NCI-H2081 (cell line): ENCODE data around the gene MRPS11.
A peak's percentile ranks its signal among the peaks of the same experiment; 100 is the strongest.
"Not testable (repeated sequence)": the region's sequence is repeated elsewhere in the genome, so short reads cannot be mapped to it uniquely, and the experiment has no call there.

Source experiments
- DNase-seq, 2 experiments: peaks; one replicate each; lab custom pipeline; 2025; lab: John Stamatoyannopoulos, UW

The MRPS11 gene

GRCh38 chr15:88454867-88455810 lies 12.4 kb upstream of the MRPS11 start:
- peak; percentile 70 to 79 for DNase-seq

DNA sequence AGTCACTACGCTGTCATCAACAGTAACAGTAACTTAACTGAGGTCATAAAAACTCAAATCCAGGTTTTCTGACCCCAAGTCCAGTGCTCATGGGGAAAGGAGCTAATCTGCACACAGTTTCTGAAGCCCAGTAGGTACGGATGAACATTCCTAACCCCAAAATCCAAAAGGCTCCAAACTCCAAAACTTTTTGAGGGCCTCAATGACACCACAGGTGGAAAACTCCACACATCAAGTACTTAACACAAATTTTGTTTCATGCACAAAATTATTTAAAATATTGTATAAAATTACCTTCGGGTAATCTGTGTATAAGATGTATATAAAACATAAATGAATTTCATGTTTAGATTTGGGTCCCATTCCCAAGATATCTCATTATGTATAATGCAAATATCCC lies 10.8 kb upstream of the MRPS11 start:
- no peak for DNase-seq

- DNase-seq: no peak
Measured at GRCh38 chr15:88463870-88464532, 3.5 kb upstream of the MRPS11 start.

DNA sequence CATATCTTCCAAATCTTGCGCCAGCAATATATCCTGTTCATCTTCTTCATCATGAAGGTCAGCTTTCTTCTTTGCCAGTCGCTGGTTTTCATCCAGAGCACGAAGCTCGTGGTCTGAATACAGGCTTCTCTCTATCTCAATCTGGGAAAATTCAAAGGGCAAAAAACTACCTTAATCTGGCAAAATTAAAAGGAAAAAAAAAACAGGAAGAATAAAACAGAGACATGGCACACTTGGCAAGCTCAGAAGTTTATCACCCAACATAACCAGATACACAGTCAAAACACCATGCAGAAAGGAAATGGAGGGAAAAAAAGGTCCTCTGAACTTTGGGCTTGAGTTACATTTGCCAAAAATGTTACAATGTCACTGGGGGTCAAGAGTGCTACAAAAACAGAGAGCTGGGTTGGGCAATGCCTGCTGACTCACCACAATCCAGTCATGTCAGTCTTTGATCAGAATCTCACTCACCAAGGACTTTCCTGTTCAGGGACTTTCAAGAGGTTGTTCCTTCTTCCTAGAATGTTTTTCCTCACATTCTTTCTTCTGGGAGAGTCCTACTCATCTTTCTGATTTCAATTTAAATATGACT lies 1.8 kb upstream of the MRPS11 start:
- no peak for DNase-seq

- DNase-seq: peak in 1 of 2 experiments; percentile 35
Measured at GRCh38 chr15:88467935-88468528, 524 bp downstream of the MRPS11 start.

DNA sequence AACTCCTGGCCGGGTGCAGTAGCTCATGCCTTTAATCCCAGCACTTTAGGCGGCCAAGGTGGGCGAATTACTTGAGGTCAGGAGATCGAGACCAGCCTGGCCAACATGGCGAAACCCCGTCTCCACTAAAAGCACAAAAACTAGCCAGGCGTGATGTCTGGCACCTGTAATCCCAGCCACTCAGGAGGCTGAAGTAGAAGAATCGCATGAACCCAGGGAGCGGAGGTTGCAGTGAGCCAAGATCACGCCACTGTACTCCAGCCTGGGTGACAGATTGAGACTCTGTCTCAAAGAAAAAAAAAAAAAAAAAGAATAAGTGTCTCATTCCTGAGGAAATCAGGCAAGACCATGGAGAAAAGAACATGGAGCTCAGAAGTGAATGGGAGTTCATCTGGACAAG lies 1.2 kb downstream of the MRPS11 start:
- DNase-seq: not testable (repeated sequence)

GRCh38 chr15:88469321-88469720 lies 1.8 kb downstream of the MRPS11 start:
- no peak for DNase-seq

GRCh38 chr15:88470625-88471372 lies 3.3 kb downstream of the MRPS11 start:
- DNase-seq: no peak

- no peak for DNase-seq
Measured at GRCh38 chr15:88472225-88472624, 4.7 kb downstream of the MRPS11 start.

GRCh38 chr15:88473661-88474293 lies 6.3 kb downstream of the MRPS11 start:
- DNase-seq: not testable (repeated sequence)

DNA sequence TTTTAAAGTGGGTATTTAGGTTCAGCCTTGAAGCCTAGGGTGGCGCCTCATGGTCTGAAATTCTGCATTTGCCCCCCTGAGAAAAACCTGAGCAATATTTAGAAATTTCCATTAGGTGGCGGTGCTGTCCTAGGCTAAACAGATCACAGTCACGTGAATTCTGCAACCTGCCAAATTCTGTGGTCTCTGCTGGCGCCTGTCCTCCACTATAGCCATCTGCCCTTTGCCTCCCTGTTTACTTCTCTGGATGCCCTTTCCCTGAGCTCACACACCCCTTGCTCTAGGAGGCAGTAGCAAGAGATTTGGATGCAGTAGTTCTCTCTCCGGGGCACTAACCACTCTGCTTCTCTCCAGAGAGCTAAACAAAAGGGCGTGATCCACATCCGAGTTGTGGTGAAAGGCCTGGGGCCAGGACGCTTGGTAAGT lies 9.1 kb downstream of the MRPS11 start:
- peak; percentile 39 to 49 for DNase-seq

DNA sequence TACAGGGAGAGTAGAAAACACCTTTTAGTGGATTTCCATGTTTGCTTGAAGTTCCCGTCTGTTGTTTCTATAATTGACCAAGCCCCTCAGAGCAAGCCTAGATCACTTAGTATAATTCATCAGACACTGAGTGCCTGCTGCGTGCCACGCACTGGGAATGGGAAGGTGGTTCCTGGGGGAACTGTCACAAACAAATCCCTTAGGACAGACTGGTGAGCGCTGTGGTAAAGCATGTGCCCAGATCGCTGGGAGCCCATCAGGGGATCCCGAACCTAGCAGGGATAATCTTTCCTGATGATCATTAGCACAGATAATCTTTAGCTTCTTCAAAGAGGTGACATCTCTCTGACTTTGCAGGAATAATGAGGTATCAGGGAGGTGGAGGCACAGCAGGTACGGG lies 9.6 kb downstream of the MRPS11 start:
- no peak for DNase-seq

DNA sequence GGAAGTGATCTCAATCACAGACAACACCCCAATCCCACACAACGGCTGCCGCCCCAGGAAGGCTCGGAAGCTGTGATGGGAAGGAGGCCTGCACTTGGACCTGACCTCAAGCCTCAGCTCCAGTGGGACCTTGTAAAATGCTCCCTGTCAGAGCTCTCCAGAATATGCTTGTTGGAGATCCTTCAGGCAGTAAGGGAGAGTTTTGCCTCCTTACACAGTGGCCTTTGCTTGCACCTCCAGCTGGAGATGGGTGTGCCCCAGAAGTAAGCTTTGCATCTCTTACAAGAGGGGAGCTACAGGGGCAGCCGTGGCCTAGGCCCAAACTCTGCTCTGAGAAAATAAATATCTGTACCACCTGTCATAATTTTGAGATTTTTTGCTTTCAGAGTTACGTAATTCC lies 10.4 kb downstream of the MRPS11 start:
- no peak for DNase-seq

GRCh38 chr15:88479169-88479568 lies 11.7 kb downstream of the MRPS11 start:
- no peak for DNase-seq

- DNase-seq: no peak
Measured at GRCh38 chr15:88480981-88481380, 13.5 kb downstream of the MRPS11 start.

GRCh38 chr15:88482263-88482662 lies 14.8 kb downstream of the MRPS11 start:
- no peak for DNase-seq

GRCh38 chr15:88484682-88485331 lies 17.3 kb downstream of the MRPS11 start:
- DNase-seq: no peak

DNA sequence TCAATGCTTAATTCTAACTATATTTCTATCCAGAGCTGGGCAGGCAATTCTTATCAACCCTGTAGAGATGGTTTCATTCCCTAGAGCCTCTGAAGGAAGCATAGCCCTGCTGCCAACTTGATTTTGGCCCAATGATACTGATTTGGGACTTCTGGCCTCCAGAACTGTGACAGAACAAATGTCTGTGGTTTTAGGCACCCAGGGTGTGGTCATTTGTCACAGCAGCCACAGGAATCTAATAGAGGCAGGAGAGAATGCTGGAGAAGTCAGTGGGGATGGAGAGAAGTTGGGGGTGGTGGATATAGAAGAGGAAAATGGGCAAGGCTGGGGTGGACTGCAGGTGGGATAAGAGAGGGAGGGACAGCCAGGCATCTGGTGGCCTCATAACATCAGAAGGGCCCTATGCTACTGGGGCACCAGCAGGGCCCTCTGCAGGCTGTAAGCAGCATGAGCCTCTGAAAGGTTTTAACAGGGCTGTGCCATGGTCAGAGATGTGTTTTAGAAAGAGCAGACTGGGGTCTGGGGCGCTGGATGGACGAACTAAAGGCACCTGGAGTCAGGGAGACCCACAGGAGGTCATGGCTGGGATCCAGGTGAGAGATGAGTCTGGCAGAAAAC lies 19.8 kb downstream of the MRPS11 start:
- DNase-seq: no peak

DNA sequence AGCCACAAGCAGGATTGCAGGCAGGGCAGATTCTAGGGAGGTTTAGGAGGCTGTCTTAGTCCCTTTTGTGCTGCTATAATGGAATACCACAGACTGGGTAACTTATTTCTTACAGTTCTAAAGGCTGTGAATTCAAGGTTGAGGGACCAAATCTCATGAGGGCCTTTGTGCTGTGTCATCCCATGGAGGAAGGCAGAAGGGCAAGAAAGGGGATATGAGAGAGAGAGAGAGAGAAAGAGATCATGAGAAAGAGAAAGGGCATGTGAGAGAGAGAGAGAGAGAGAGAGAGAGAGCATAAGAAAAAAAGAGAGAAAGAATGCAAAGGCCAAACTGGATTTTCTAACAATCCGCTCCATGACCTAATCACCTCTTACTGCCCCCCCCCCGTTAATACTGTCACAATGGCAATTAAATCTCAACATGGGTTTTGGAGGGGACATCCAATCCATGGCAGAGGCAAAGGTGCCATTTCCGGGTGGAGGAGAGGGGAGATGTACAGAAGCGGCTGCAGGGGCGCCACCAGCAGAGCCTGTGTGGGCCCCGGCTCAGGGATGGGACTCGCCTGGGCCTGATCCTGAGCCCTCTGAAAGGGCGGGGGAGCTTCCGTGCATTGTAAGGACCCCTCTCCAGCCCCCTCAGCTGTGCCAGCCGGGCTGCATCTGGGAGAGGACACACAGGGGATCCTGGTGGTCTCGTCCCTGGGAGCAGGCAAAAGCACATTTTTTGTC lies 20.5 kb downstream of the MRPS11 start:
- no peak for DNase-seq

- DNase-seq: no peak
Measured at GRCh38 chr15:88489321-88489720, 21.8 kb downstream of the MRPS11 start.
